H9 (cell line): ENCODE measurements around the gene NMRK1. TPM values are rescaled to one million over a fixed set of nuclear protein-coding genes. Genes with fewer than 3 reads are reported as not detected.

Source experiments
- DNase-seq: peaks from one replicate; pipeline ENCODE4 v3.0.0-alpha.2; 2017
- H2AFZ ChIP-seq: one replicate; pipeline ENCODE4 v1.6.1; 2013; ENCODE audit warnings: mild to moderate bottlenecking, low read length, control low read depth, moderate library complexity
- H2AK5ac ChIP-seq: 2 replicates; pipeline ENCODE4 v1.6.1; 2013; ENCODE audit warnings: low read length, control low read depth, mixed read lengths; ENCODE audit not compliant: insufficient read length
- H2BK120ac ChIP-seq: one replicate; pipeline ENCODE4 v1.6.1; 2013; ENCODE audit warnings: low read depth, mild to moderate bottlenecking, low read length, control low read depth, inconsistent platforms; ENCODE audit not compliant: poor library complexity, severe bottlenecking
- H2BK12ac ChIP-seq: 2 replicates; pipeline ENCODE4 v1.6.1; 2013; ENCODE audit warnings: low read length, control low read depth, mixed read lengths, low read depth; ENCODE audit not compliant: insufficient read length
- H2BK15ac ChIP-seq: 2 replicates; pipeline ENCODE4 v1.6.1; 2013; ENCODE audit warnings: low read depth, low read length, control low read depth
- H2BK20ac ChIP-seq: one replicate; pipeline ENCODE4 v1.6.1; 2013; ENCODE audit warnings: low read depth, mild to moderate bottlenecking, low read length, control low read depth, inconsistent platforms; ENCODE audit not compliant: poor library complexity, severe bottlenecking
- H2BK5ac ChIP-seq: 2 replicates; pipeline ENCODE4 v1.6.1; 2013; ENCODE audit warnings: low read length, control low read depth, mixed read lengths; ENCODE audit not compliant: insufficient read length
- H3K14ac ChIP-seq: 2 replicates; pipeline ENCODE4 v1.6.1; 2013; ENCODE audit warnings: low read length, control low read depth; ENCODE audit not compliant: insufficient read depth
- H3K18ac ChIP-seq: 2 replicates; pipeline ENCODE4 v1.6.1; 2013; ENCODE audit warnings: low read depth, mild to moderate bottlenecking, mixed read lengths, low read length, control low read depth; ENCODE audit not compliant: insufficient read length
- H3K23ac ChIP-seq: 2 replicates; pipeline ENCODE4 v1.6.1; 2013; ENCODE audit warnings: low read length, control low read depth, mixed read lengths, low read depth; ENCODE audit not compliant: insufficient read length
- H3K23me2 ChIP-seq: 2 replicates; pipeline ENCODE4 v1.6.1; 2013; ENCODE audit warnings: low read depth, mild to moderate bottlenecking, mixed read lengths, low read length, control low read depth; ENCODE audit not compliant: insufficient read length, poor library complexity, severe bottlenecking
- H3K27ac ChIP-seq: 2 replicates; pipeline ENCODE4 v1.5.1; 2013; ENCODE audit warnings: low read length, control low read depth, mixed read lengths, low read depth; ENCODE audit not compliant: insufficient read length
- H3K27me3 ChIP-seq: 2 replicates; pipeline ENCODE4 v1.6.1; 2013; ENCODE audit warnings: low read length, control low read depth, inconsistent platforms; ENCODE audit not compliant: insufficient read depth
- H3K4ac ChIP-seq: 2 replicates; pipeline ENCODE4 v1.6.1; 2013; ENCODE audit warnings: low read depth, mild to moderate bottlenecking, control low read depth, inconsistent platforms, low read length, moderate library complexity
- H3K4me1 ChIP-seq: 2 replicates; pipeline ENCODE4 v1.6.1; 2013; ENCODE audit warnings: low read length, control low read depth, inconsistent platforms; ENCODE audit not compliant: insufficient read depth
- H3K4me2 ChIP-seq: 2 replicates; pipeline ENCODE4 v1.6.1; 2013; ENCODE audit warnings: low read length, control low read depth, mixed read lengths; ENCODE audit not compliant: insufficient read length, insufficient read depth
- H3K56ac ChIP-seq: 2 replicates; pipeline ENCODE4 v1.6.1; 2013; ENCODE audit warnings: low read depth, mild to moderate bottlenecking, mixed read lengths, low read length, control low read depth; ENCODE audit not compliant: insufficient read length
- H3K79me1 ChIP-seq: 2 replicates; pipeline ENCODE4 v1.6.1; 2013; ENCODE audit warnings: low read depth, mild to moderate bottlenecking, moderate library complexity, low read length, control low read depth, inconsistent platforms; ENCODE audit not compliant: insufficient read depth, poor library complexity, severe bottlenecking
- H3K79me2 ChIP-seq: 2 replicates; pipeline ENCODE4 v1.6.1; 2013; ENCODE audit warnings: low read length, control low read depth, inconsistent platforms; ENCODE audit not compliant: insufficient read depth
- H3K9ac ChIP-seq: 2 replicates; pipeline ENCODE4 v1.6.1; 2013; ENCODE audit warnings: low read length, control low read depth, mixed read lengths; ENCODE audit not compliant: insufficient read length; ENCODE audit errors: extremely low read depth
- H3K9me3 ChIP-seq: one replicate; pipeline ENCODE4 v1.6.1; 2013; ENCODE audit warnings: low read depth, low read length, inconsistent platforms; ENCODE audit not compliant: control insufficient read depth
- H3T11ph ChIP-seq: one replicate; pipeline ENCODE4 v1.6.1; 2013; ENCODE audit warnings: mild to moderate bottlenecking, low read length, control low read depth, inconsistent platforms
- H4K20me1 ChIP-seq: one replicate; pipeline ENCODE4 v1.6.1; 2013; ENCODE audit not compliant: control insufficient read depth, insufficient read length, insufficient read depth
- H4K5ac ChIP-seq: 2 replicates; pipeline ENCODE4 v1.6.1; 2013; ENCODE audit warnings: low read depth, mild to moderate bottlenecking, mixed read lengths, low read length, control low read depth; ENCODE audit not compliant: insufficient read length
- H4K8ac ChIP-seq: replicated peaks from 2 replicates; pipeline ENCODE4 v1.6.1; 2013; ENCODE audit warnings: low read length, control low read depth, mixed read lengths, low read depth; ENCODE audit not compliant: insufficient read length
- H4K91ac ChIP-seq: 2 replicates; pipeline ENCODE4 v1.6.1; 2013; ENCODE audit warnings: low read depth, mild to moderate bottlenecking, moderate library complexity, mixed read lengths, low read length, control low read depth; ENCODE audit not compliant: insufficient read length
- H3K27ac Mint-ChIP-seq, 3 experiments: 2 replicates in 2 of 3; 3 replicates in 1 of 3; pipeline ENCODE4 v1.8.0; 2020 to 2021; ENCODE audit warnings: mixed read lengths in 3 of 3, mild to moderate bottlenecking in 1 of 3, moderate library complexity in 1 of 3
- H3K27me3 Mint-ChIP-seq: 2 replicates; pipeline ENCODE4 v1.8.0; 2021; ENCODE audit warnings: low read depth, mild to moderate bottlenecking, moderate library complexity, mixed read lengths
- H3K36me3 Mint-ChIP-seq, 3 experiments: 2 replicates in 2 of 3; 3 replicates in 1 of 3; pipeline ENCODE4 v1.8.0; 2020 to 2021; ENCODE audit warnings: low read depth in 3 of 3, mixed read lengths in 3 of 3; ENCODE audit not compliant: insufficient read depth in 1 of 3
- H3K4me1 Mint-ChIP-seq, 2 experiments: 2 replicates each; pipeline ENCODE4 v1.8.0; 2020; ENCODE audit warnings: mixed read lengths in 2 of 2
- H3K4me3 Mint-ChIP-seq, 2 experiments: 2 replicates in 1 of 2; 3 replicates in 1 of 2; pipeline ENCODE4 v1.8.0; 2020 to 2021; ENCODE audit warnings: mild to moderate bottlenecking in 2 of 2, mixed read lengths in 2 of 2, moderate library complexity in 1 of 2
- H3K9me3 Mint-ChIP-seq, 2 experiments: 2 replicates in 1 of 2; 3 replicates in 1 of 2; pipeline ENCODE4 v1.8.0; 2020; ENCODE audit warnings: mild to moderate bottlenecking in 2 of 2, mixed read lengths in 2 of 2, moderate library complexity in 1 of 2
- WGBS: extraction: QIAGEN DNeasy Blood & Tissue Kit; methylation state at CpG from one replicate; pipeline ENCODE4 v1.1.7; 2013; ENCODE audit warnings: missing lambda C conversion rate, low lambda C conversion rate, mixed read lengths; ENCODE audit not compliant: insufficient read length; ENCODE audit errors: extremely low coverage; 5-methylcytosine and 5-hydroxymethylcytosine counted together
- total RNA-seq: library from RNA; stranded (reverse); gene quantifications from 2 replicates; pipeline ENCODE4 v1.2.1, GENCODE V29; 2021
- TF ChIP-seq, protein P1 (sequence below): fragments of 200-600 bp; sonication (generic); conservative IDR thresholded peaks from 3 replicates; pipeline ENCODE4 v1.8.0; 2021; ENCODE audit warnings: antibody characterized with exemption, mild to moderate bottlenecking

The NMRK1 gene
- total RNA-seq, 1 experiment from 2014 or later, result 3.0 TPM

DNA sequence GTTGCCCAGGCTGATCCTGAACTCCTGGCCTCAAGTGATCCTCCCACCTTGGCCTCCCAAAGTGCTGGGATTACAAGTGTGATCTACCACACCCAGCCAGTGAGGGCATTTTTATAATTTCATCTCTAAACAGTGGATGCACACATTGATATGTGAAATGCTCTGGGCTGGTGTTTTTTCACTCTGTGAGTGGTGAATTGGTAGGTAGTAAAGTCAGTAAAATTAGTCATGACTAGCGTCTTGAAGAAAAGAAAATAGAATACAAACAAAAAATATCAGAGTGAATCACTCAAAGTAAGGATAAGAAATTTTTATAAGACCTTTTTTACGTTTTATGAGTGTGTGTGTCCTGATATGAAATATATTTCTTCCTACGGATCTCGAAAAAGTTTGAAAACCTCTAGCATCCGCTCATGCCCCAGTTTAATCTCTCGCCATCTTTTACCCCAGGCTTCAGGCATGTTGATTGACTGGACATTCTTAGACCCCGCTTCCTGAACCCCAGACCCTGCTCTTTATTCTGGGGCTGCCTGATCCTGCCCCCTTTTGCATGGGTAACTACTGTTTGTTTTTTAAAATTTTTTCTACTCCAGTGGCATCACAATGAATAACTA is 14.3 kb upstream of the NMRK1 start:
- Histone ChIP-seq H3K4me1 (no peaks in the 10 kb centered on the region; the same call in 1 of the 2 replicates), H2BK20ac (no peak overlapping the region), H3K14ac (no peak overlapping the region), H3K27ac (no peak overlapping the region), H3K4ac (no peak overlapping the region), H2AK5ac (no peak overlapping the region), H3K18ac (no peak overlapping the region), H3K79me1 (no peaks in the 10 kb centered on the region), H3K56ac (no peak overlapping the region), H3T11ph (no peak overlapping the region), H2BK12ac (no peak overlapping the region), H3K27me3 (no peaks in the 10 kb centered on the region), H2AFZ (no peak overlapping the region), H3K23ac (no peak overlapping the region), H3K79me2 (no peaks in the 10 kb centered on the region), H3K9ac (no peak overlapping the region), H2BK120ac (no peak overlapping the region), H4K20me1 (no peaks in the 10 kb centered on the region), H2BK15ac (no peak overlapping the region), H2BK5ac (no peak overlapping the region), H3K9me3 (no peaks in the 10 kb centered on the region), H4K5ac (no peak overlapping the region), H3K23me2 (no peaks in the 10 kb centered on the region), H3K4me2 (no peak overlapping the region), H4K8ac (no peak overlapping the region), H4K91ac (no peak overlapping the region)
- DNase-seq, result no peak
- H3K4me3 Mint-ChIP-seq, result no peak overlapping the region
- no CpG with 5 or more reads among the region's 7 CpGs for WGBS
- H3K36me3 Mint-ChIP-seq, result no peaks in the 10 kb centered on the region
- TF ChIP-seq, protein P1, sequence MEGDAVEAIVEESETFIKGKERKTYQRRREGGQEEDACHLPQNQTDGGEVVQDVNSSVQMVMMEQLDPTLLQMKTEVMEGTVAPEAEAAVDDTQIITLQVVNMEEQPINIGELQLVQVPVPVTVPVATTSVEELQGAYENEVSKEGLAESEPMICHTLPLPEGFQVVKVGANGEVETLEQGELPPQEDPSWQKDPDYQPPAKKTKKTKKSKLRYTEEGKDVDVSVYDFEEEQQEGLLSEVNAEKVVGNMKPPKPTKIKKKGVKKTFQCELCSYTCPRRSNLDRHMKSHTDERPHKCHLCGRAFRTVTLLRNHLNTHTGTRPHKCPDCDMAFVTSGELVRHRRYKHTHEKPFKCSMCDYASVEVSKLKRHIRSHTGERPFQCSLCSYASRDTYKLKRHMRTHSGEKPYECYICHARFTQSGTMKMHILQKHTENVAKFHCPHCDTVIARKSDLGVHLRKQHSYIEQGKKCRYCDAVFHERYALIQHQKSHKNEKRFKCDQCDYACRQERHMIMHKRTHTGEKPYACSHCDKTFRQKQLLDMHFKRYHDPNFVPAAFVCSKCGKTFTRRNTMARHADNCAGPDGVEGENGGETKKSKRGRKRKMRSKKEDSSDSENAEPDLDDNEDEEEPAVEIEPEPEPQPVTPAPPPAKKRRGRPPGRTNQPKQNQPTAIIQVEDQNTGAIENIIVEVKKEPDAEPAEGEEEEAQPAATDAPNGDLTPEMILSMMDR, result no peak
- no peaks in the 10 kb centered on the region for H3K9me3 Mint-ChIP-seq
- no peak overlapping the region for H3K27ac Mint-ChIP-seq
- H3K4me1 Mint-ChIP-seq, result peaks cover 5 to 7% of the 10 kb centered on the region in 2 experiments; a peak in 3 of 4 replicates
- no peaks in the 10 kb centered on the region for H3K27me3 Mint-ChIP-seq
